SK-N-SH (cell line): Measurements from ENCODE around the gene CCND2. TPM values are rescaled to one million over a fixed set of nuclear protein-coding genes. Genes with fewer than 3 reads are reported as not detected.

Source experiments
- CTCF ChIA-PET: fragments of 300-600, 350-600 bp; formaldehyde crosslinking; extraction: SDS; loops from one replicate; lab custom pipeline; 2021; lab: Yijun Ruan, JAX
- POLR2A ChIA-PET: fragments of 350-600 bp; sonication (Branson Sonifier 250); formaldehyde crosslinking; extraction: SDS; loops from one replicate; lab custom pipeline; 2020; ENCODE audit warnings: antibody characterized with exemption, inconsistent platforms; lab: Yijun Ruan, JAX
- DNase-seq: peaks from one replicate; pipeline ENCODE4 v3.0.0; 2012
- H2AFZ ChIP-seq: fragments of 200-600 bp; sonication (generic); 2 replicates; pipeline ENCODE4 v1.8.1; 2016; ENCODE audit warnings: antibody characterized with exemption, mild to moderate bottlenecking, low read depth
- H3F3A ChIP-seq: fragments of 200-600 bp; sonication (generic); replicated peaks from 2 replicates; pipeline ENCODE3; 2016; ENCODE audit warnings: antibody characterized with exemption, mild to moderate bottlenecking; ENCODE audit not compliant: insufficient read depth
- H3K27ac ChIP-seq, 2 experiments: fragments of 200-500 bp in 1 of 2; fragments of 200-600 bp in 1 of 2; sonication (Bioruptor generic) in 1 of 2; sonication (generic), shearing (Covaris generic) in 1 of 2; 2 replicates each; pipeline versions ENCODE4 v1.5.1 to v1.6.1; 2014 to 2016; ENCODE audit warnings: low read depth in 2 of 2, inconsistent platforms in 1 of 2, low read length in 1 of 2, mild to moderate bottlenecking in 1 of 2, mixed read lengths in 1 of 2
- H3K27me3 ChIP-seq: fragments of 200-600 bp; sonication (generic), shearing (Covaris generic); 2 replicates; pipeline ENCODE4 v1.6.1; 2016; ENCODE audit warnings: mixed run types; ENCODE audit not compliant: insufficient read depth
- H3K36me3 ChIP-seq, 2 experiments: fragments of 200-500 bp in 1 of 2; fragments of 200-600 bp in 1 of 2; sonication (Bioruptor generic) in 1 of 2; sonication (generic) in 1 of 2; replicated peaks in 1 of 2; 2 replicates each; pipeline versions ENCODE3 to v1.5.1; 2014 to 2016; ENCODE audit warnings: low read length in 1 of 2, mild to moderate bottlenecking in 1 of 2; ENCODE audit not compliant: insufficient read depth in 2 of 2, control insufficient read depth in 1 of 2
- H3K4me1 ChIP-seq, 2 experiments: fragments of 200-500 bp in 1 of 2; fragments of 200-600 bp in 1 of 2; sonication (Bioruptor generic) in 1 of 2; sonication (generic), shearing (Covaris generic) in 1 of 2; 2 replicates each; pipeline versions ENCODE4 v1.5.1 to v1.6.1; 2014 to 2016; ENCODE audit warnings: low read depth in 1 of 2, low read length in 1 of 2, mixed run types in 1 of 2; ENCODE audit not compliant: insufficient read depth in 2 of 2, control insufficient read depth in 1 of 2
- H3K4me2 ChIP-seq: fragments of 200-600 bp; sonication (generic), shearing (Covaris generic); 2 replicates; pipeline ENCODE4 v1.6.1; 2017; ENCODE audit warnings: mixed run types
- H3K4me3 ChIP-seq, 2 experiments: fragments of 200-500 bp in 1 of 2; fragments of 200-600 bp in 1 of 2; sonication (Bioruptor generic) in 1 of 2; sonication (generic), shearing (Covaris generic) in 1 of 2; 2 replicates each; pipeline versions ENCODE4 v1.5.1 to v1.8.1; 2014 to 2016; ENCODE audit warnings: low read depth in 2 of 2, inconsistent platforms in 1 of 2, low read length in 1 of 2, mild to moderate bottlenecking in 1 of 2, mixed read lengths in 1 of 2, moderate library complexity in 1 of 2
- H3K79me2 ChIP-seq: fragments of 200-600 bp; sonication (generic); 2 replicates; pipeline ENCODE4 v1.8.1; 2017; ENCODE audit warnings: mild to moderate bottlenecking; ENCODE audit not compliant: insufficient read depth
- H3K9ac ChIP-seq: fragments of 200-600 bp; sonication (generic); 2 replicates; pipeline ENCODE4 v1.6.1; 2017; ENCODE audit warnings: mixed run types
- H3K9me2 ChIP-seq: fragments of 200-600 bp; sonication (generic); 2 replicates; pipeline ENCODE4 v1.6.1; 2017; ENCODE audit warnings: mixed run types
- H3K9me3 ChIP-seq: fragments of 200-600 bp; sonication (generic); 2 replicates; pipeline ENCODE4 v1.6.1; 2017; ENCODE audit warnings: mixed run types, mild to moderate bottlenecking, moderate library complexity
- H4K20me1 ChIP-seq: fragments of 200-600 bp; sonication (generic); 2 replicates; pipeline ENCODE4 v1.6.1; 2017; ENCODE audit warnings: mild to moderate bottlenecking, mixed run types; ENCODE audit not compliant: insufficient read depth
- EZH2phosphoT487 ChIP-seq: fragments of 200-600 bp; sonication (generic); IDR thresholded peaks from 2 replicates; pipeline ENCODE4 v1.6.1; 2017; ENCODE audit warnings: low read depth, mixed run types, mild to moderate bottlenecking, antibody characterized with exemption, moderate library complexity, borderline replicate concordance
- RCOR1 ChIP-seq: fragments of 150-350 bp; IDR thresholded peaks from 2 replicates; pipeline ENCODE4 v1.6.1; 2017; ENCODE audit warnings: antibody characterized with exemption, low read length
- RFX5 ChIP-seq: IDR thresholded peaks from 2 replicates; pipeline ENCODE4 v1.6.1; 2012; ENCODE audit warnings: mild to moderate bottlenecking, improper control_type of control experiment, low read length
- YY1 ChIP-seq: IDR thresholded peaks from 2 replicates; pipeline ENCODE4 v1.4.0; 2012; ENCODE audit warnings: low read depth, mild to moderate bottlenecking
- WGBS: methylation state at CpG from one replicate; pipeline ENCODE4 v1.1.6; 2017; ENCODE audit warnings: low lambda C conversion rate; 5-methylcytosine and 5-hydroxymethylcytosine counted together
- polyA plus RNA-seq, 3 experiments: library from polyadenylated mRNA; depleted of rRNA; stranded (reverse); fragments of >200 nt; gene quantifications; 2 replicates each; pipeline ENCODE4 v1.2.3, GENCODE V29; 2012

CCND2 gene
- polyA plus RNA-seq, 1 of the 3 experiments (the other 2 are of a cell fraction) = not detected

DNA sequence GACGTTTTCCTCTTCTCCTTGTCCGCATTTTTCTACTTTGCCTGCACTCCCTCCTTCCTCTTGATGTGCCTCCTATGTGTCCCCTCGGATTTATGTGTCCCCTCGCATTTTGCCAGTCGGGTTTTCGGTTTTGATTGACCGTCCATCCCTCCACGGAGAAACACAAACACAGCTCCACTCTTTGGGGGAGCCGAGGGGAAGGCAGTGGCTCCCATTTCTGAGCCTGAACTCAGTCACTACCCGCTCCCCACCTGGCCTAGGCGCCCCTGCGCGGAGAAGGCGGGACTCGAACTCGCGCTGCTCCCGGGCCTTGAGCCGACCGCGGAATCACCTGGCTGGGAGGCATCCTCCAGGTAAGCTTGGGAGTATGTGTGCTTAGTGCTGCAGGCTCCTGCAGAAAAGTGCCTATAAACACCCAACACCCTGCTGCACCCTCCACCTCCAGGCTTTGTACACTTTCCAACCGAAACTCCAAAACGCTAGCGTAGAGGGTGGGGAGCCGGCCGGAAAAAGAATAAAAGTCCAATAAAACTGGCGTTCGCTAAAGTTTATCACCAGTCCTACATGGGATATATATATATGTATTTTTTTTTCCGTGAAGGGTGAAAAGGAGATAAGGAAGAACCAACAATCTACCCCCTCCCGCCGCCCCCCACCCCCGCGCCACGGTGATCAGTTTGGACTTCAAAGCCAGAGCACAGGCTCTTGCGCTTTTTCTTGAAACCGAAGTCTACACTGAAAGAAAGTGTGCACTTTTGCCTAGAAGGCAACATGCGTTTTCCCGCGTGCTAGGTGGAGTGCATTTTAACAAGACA is 3.3 kb upstream of the CCND2 start:
- no peak overlapping the region for H3K4me2 ChIP-seq
- H3K36me3 ChIP-seq = no peaks in the 10 kb centered on the region
- WGBS = 6% methylated on average over 38 of the region's 39 CpGs
- no peak overlapping the region for H3K9ac ChIP-seq
- ChIA-PET POLR2A (no interaction called here), CTCF (interaction anchor here (1.3 to 4.6 kb wide), 2 partner anchors 18 to 385 kb away, joined by 3 to 23 read pairs; no protein-coding TSS in a partner anchor)
- H3K9me3 ChIP-seq = no peaks in the 10 kb centered on the region
- DNase-seq = no peak
- no peak for TF ChIP-seq RCOR1
- TF ChIP-seq EZH2phosphoT487 = peak; percentile 89; the same call in 1 of the 2 replicates
- H3K79me2 ChIP-seq = no peaks in the 10 kb centered on the region
- no peak overlapping the region for H3K27ac ChIP-seq
- no peak overlapping the region for H2AFZ ChIP-seq
- no peaks in the 10 kb centered on the region for H3K9me2 ChIP-seq
- H3K27me3 ChIP-seq = peaks cover 94% of the 10 kb centered on the region
- H3F3A ChIP-seq = no peaks in the 10 kb centered on the region
- peaks cover 0 to 4% of the 10 kb centered on the region in 2 experiments; a peak in 2 of 4 replicates for H3K4me1 ChIP-seq
- no peak overlapping the region for H3K4me3 ChIP-seq
- H4K20me1 ChIP-seq = no peaks in the 10 kb centered on the region; the same call in 1 of the 2 replicates

DNA sequence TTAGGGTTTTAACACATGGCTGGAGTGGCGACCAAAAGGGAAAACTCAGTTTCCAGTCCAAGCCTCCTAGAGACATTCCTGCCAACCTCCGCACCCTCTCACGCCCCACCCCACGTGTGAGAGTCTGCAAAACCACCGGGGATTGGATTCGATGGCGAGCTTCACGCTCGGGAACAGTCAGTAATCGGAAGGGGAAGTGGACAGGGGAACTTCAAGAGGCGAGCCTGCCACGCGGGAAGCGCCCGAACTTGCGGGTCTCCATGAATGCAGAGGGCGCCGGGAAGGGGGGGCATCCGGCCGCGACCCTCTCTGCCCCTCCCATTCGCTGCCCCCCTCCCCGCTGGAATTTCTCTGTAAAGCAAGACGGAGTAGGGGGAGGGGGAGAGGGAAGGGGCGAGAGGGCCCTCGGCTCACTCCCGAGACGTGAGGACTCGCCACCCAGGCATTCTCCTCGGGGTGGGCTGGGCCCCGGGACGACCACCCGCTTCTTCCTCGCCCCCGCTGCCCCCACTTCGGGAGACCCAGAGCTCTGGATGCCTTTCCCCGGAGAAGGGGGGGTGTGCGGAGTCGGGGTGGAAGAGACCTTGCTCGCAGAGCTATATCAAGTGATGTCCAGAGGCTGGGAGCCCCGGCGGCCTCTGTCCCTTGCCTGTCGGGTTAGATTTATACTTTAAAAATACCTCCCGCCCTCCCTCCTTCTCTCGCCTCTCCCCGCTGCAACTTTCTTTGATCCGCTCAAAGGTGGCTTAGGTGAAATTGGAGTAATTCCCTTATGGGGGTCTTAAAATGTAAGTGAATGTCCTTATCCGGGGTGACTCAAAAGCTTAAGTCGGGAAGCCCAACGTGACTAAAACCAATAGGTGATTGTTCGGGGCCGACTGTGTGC is 2.5 kb upstream of the CCND2 start:
- H3K9ac ChIP-seq = no peak overlapping the region
- no peaks in the 10 kb centered on the region; the same call in 1 of the 2 replicates for H4K20me1 ChIP-seq
- H3F3A ChIP-seq = no peaks in the 10 kb centered on the region
- H3K27me3 ChIP-seq = peaks cover 94% of the 10 kb centered on the region
- TF ChIP-seq RFX5 = no peak
- TF ChIP-seq EZH2phosphoT487 = peak; percentile 100
- TF ChIP-seq, all 33 proteins: peak for 1
- H3K4me2 ChIP-seq = 0 out of 2 replicates have a peak overlapping the region, but pooled peaks have one; percentile 33
- H3K4me1 ChIP-seq = peaks cover 0 to 4% of the 10 kb centered on the region in 2 experiments; a peak in 2 of 4 replicates
- H3K9me3 ChIP-seq = no peaks in the 10 kb centered on the region
- DNase-seq = peak; percentile 38
- ChIA-PET CTCF (interaction anchor here (1.0 to 4.6 kb wide), 2 partner anchors 163 to 386 kb away, joined by 3 to 23 read pairs; no protein-coding TSS in a partner anchor), POLR2A (no interaction called here)
- H3K36me3 ChIP-seq = no peaks in the 10 kb centered on the region
- WGBS = 5% methylated on average over 30 of the region's 52 CpGs
- H3K9me2 ChIP-seq = no peaks in the 10 kb centered on the region
- H2AFZ ChIP-seq = no peak overlapping the region
- no peak overlapping the region for H3K27ac ChIP-seq
- H3K4me3 ChIP-seq = no peak overlapping the region; a peak in 1 of 4 replicates
- H3K79me2 ChIP-seq = no peaks in the 10 kb centered on the region

DNA sequence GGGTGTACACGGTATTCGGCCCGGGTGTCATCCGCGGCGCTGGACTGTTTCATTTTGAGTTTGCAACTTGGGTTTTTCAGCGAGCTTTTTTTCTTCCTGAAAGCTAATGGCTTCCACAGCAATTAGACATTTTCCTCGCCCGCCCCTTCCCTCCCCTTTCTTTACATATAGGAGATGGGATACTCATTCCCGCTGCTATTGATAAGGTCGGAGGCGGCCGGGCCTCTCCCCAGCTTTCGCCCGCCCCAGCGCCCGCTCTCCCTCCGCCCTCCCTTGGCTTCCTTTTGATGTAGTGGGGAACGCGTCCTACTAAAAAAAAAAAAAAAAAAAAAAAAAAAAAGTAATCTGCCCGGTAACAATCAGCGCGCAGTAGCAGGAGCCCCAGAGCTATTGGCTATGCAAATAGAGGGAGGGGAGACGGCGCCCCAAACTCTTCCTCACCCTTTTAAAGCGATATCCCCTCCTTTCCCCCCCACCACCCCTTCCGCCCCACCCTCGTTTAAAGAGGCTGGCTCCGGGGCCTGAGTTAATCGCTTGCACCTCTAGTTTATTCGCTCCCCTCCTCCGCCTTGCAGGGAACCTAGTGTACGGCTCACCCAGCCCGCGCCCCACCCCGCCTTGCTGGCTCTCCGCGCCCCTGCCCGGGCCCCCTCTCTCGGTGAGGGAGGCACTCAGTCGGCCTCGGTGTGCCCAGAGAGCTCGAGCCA is 1.7 kb upstream of the CCND2 start:
- CTCF ChIA-PET = interaction anchor here (1.0 to 4.6 kb wide), 2 partner anchors 164 to 386 kb away, joined by 3 to 23 read pairs; no protein-coding TSS in a partner anchor
- Histone ChIP-seq H4K20me1 (no peaks in the 10 kb centered on the region; the same call in 1 of the 2 replicates), H3K4me3 (peak overlapping the region in 1 of 2 experiments; percentile 12; a peak in 2 of 4 replicates), H3K79me2 (no peaks in the 10 kb centered on the region), H3K9ac (no peak overlapping the region), H3K9me2 (no peaks in the 10 kb centered on the region), H3F3A (peaks cover 4% of the 10 kb centered on the region), H3K36me3 (no peaks in the 10 kb centered on the region), H2AFZ (no peak overlapping the region), H3K27me3 (peaks cover 94% of the 10 kb centered on the region), H3K27ac (no peak overlapping the region), H3K9me3 (no peaks in the 10 kb centered on the region), H3K4me2 (0 out of 2 replicates have a peak overlapping the region, but pooled peaks have one; percentile 33), H3K4me1 (peaks cover 0 to 4% of the 10 kb centered on the region in 2 experiments; a peak in 2 of 4 replicates)
- DNase-seq = peak; percentile 65
- WGBS = 6% methylated on average over 36 of the region's 43 CpGs
- no peak for TF ChIP-seq YY1
- peak; percentile 96 for TF ChIP-seq RFX5
- POLR2A ChIA-PET = no interaction called here
